MM.1S (cell line): ENCODE data around the gene CARS2.
A peak's percentile ranks its signal among the peaks of the same experiment; 100 is the strongest.
"Not testable (repeated sequence)": the region's sequence is repeated elsewhere in the genome, so short reads cannot be mapped to it uniquely, and the experiment has no call there.

ENCODE experiments used
- DNase-seq: peaks from one replicate; pipeline ENCODE4 v3.0.0-alpha.2; 2015
- H2AFZ ChIP-seq: fragments of 300-600 bp; sonication (generic); 2 replicates; pipeline ENCODE4 v1.6.0; 2016; ENCODE audit warnings: antibody characterized with exemption, low read length
- H3F3A ChIP-seq: fragments of 300-600 bp; sonication (generic); 2 replicates; pipeline ENCODE4 v1.6.1; 2016; ENCODE audit warnings: mild to moderate bottlenecking, antibody characterized with exemption, low read length, moderate library complexity, mixed read lengths; ENCODE audit not compliant: insufficient read depth
- H3K27ac ChIP-seq: fragments of 300-600 bp; sonication (generic); 2 replicates; pipeline ENCODE4 v1.5.1; 2016; ENCODE audit warnings: mild to moderate bottlenecking, low read length
- H3K27me3 ChIP-seq: fragments of 300-600 bp; sonication (generic); replicated peaks from 2 replicates; pipeline ENCODE4 v1.6.0; 2016; ENCODE audit warnings: low read length; ENCODE audit not compliant: insufficient read depth
- H3K36me3 ChIP-seq: fragments of 300-600 bp; sonication (generic); replicated peaks from 2 replicates; pipeline ENCODE4 v1.6.1; 2016; ENCODE audit warnings: mild to moderate bottlenecking, low read length, mixed read lengths; ENCODE audit not compliant: insufficient read depth
- H3K4me1 ChIP-seq: fragments of 300-600 bp; sonication (generic); 2 replicates; pipeline ENCODE4 v1.6.1; 2016; ENCODE audit warnings: low read length, mixed read lengths
- H3K4me2 ChIP-seq: fragments of 300-600 bp; sonication (generic); 2 replicates; pipeline ENCODE4 v1.6.0; 2016; ENCODE audit warnings: low read depth, low read length
- H3K4me3 ChIP-seq: fragments of 300-600 bp; sonication (generic); 2 replicates; pipeline ENCODE4 v1.5.1; 2016; ENCODE audit warnings: low read length, mixed read lengths
- H3K79me2 ChIP-seq: fragments of 300-600 bp; sonication (generic); 2 replicates; pipeline ENCODE4 v1.6.1; 2016; ENCODE audit warnings: mixed run types, low read length, mixed read lengths
- H3K9ac ChIP-seq: fragments of 300-600 bp; sonication (generic); 2 replicates; pipeline ENCODE4 v1.6.1; 2016; ENCODE audit warnings: low read length, mixed read lengths
- H3K9me2 ChIP-seq: fragments of 300-600 bp; sonication (generic); replicated peaks from 2 replicates; pipeline ENCODE4 v1.6.1; 2016; ENCODE audit warnings: mild to moderate bottlenecking, low read length, mixed read lengths; ENCODE audit not compliant: insufficient read depth
- H3K9me3 ChIP-seq: fragments of 300-600 bp; sonication (generic); replicated peaks from 2 replicates; pipeline ENCODE4 v1.6.1; 2016; ENCODE audit warnings: mild to moderate bottlenecking, low read length, mixed read lengths; ENCODE audit not compliant: insufficient read depth
- H4K20me1 ChIP-seq: fragments of 300-600 bp; sonication (generic); 2 replicates; pipeline ENCODE4 v1.6.1; 2016; ENCODE audit warnings: mild to moderate bottlenecking, low read length, moderate library complexity, mixed read lengths; ENCODE audit not compliant: insufficient read depth
- EZH2 ChIP-seq: fragments of 300-600 bp; sonication (generic); optimal IDR thresholded peaks from 2 replicates; pipeline ENCODE3; 2017; ENCODE audit warnings: low read depth, mild to moderate bottlenecking, antibody characterized with exemption, low read length, mixed read lengths
- EZH2phosphoT487 ChIP-seq: fragments of 300-600 bp; sonication (generic); IDR thresholded peaks from 2 replicates; pipeline ENCODE4 v1.6.1; 2018; ENCODE audit warnings: antibody characterized with exemption, low read length
- TF ChIP-seq, protein P1 (sequence below): fragments of 300-600 bp; sonication (generic); IDR thresholded peaks from 2 replicates; pipeline ENCODE4 v1.5.1; 2016; ENCODE audit warnings: antibody characterized with exemption, low read length, mixed read lengths

The CARS2 gene

DNA sequence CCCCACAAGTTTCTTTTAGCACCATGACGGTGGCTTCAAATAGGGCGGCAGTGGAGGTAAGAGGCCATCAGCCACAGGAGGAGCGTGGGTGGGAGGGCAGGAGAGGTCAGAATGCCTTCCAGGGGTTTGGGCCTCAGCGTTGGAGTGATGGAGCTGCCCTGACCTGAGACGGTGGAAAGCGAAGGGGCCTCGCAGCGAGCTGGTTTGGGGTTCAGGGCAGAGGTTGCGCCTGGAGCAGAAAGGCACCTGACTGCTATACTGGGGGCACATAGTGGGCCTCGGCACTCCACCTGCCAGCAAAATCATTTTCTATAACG is 91.0 kb downstream of the CARS2 start:
- peak overlapping the region; percentile 80; the same call in 1 of the 2 replicates for H3K4me2 ChIP-seq

GRCh38 chr13:110610955-110611595 is 94.8 kb downstream of the CARS2 start:
- no peaks in the 10 kb centered on the region; the same call in 1 of the 2 replicates for H3K4me1 ChIP-seq
- DNase-seq: peak; percentile 27
- H3K36me3 ChIP-seq: no peaks in the 10 kb centered on the region
- TF ChIP-seq EZH2phosphoT487 (no peak), EZH2 (no peak)
- TF ChIP-seq, protein P1, sequence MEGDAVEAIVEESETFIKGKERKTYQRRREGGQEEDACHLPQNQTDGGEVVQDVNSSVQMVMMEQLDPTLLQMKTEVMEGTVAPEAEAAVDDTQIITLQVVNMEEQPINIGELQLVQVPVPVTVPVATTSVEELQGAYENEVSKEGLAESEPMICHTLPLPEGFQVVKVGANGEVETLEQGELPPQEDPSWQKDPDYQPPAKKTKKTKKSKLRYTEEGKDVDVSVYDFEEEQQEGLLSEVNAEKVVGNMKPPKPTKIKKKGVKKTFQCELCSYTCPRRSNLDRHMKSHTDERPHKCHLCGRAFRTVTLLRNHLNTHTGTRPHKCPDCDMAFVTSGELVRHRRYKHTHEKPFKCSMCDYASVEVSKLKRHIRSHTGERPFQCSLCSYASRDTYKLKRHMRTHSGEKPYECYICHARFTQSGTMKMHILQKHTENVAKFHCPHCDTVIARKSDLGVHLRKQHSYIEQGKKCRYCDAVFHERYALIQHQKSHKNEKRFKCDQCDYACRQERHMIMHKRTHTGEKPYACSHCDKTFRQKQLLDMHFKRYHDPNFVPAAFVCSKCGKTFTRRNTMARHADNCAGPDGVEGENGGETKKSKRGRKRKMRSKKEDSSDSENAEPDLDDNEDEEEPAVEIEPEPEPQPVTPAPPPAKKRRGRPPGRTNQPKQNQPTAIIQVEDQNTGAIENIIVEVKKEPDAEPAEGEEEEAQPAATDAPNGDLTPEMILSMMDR: no peak
- no peaks in the 10 kb centered on the region for H3K27me3 ChIP-seq
- no peaks in the 10 kb centered on the region for H3F3A ChIP-seq
- peak overlapping the region; percentile 52 for H3K4me2 ChIP-seq
- H3K79me2 ChIP-seq: peaks cover 4% of the 10 kb centered on the region
- no peaks in the 10 kb centered on the region for H4K20me1 ChIP-seq
- peak overlapping the region; percentile 27 for H2AFZ ChIP-seq
- H3K4me3 ChIP-seq: peak overlapping the region; percentile 42
- H3K9me2 ChIP-seq: no peaks in the 10 kb centered on the region
- no peak overlapping the region for H3K9ac ChIP-seq
- H3K27ac ChIP-seq: no peak overlapping the region
- H3K9me3 ChIP-seq: no peaks in the 10 kb centered on the region

More for the DNA sequence above, 91.0 kb downstream of the CARS2 start:
- H3K4me1 ChIP-seq: peaks cover 8% of the 10 kb centered on the region; the same call in 1 of the 2 replicates
- DNase-seq: no peak
- peaks cover 43% of the 10 kb centered on the region for H3K79me2 ChIP-seq
- no peak overlapping the region for H3K9ac ChIP-seq
- no peaks in the 10 kb centered on the region for H3K9me2 ChIP-seq
- no peaks in the 10 kb centered on the region for H3F3A ChIP-seq
- H3K27ac ChIP-seq: no peak overlapping the region
- peak overlapping the region; percentile 77 for H3K4me3 ChIP-seq
- H3K36me3 ChIP-seq: no peaks in the 10 kb centered on the region
- no peaks in the 10 kb centered on the region for H4K20me1 ChIP-seq
- no peaks in the 10 kb centered on the region for H3K9me3 ChIP-seq
- peak overlapping the region; percentile 88 for H2AFZ ChIP-seq
- TF ChIP-seq, protein P1: no peak
- TF ChIP-seq EZH2 (no peak), EZH2phosphoT487 (no peak)
- no peaks in the 10 kb centered on the region for H3K27me3 ChIP-seq

DNA sequence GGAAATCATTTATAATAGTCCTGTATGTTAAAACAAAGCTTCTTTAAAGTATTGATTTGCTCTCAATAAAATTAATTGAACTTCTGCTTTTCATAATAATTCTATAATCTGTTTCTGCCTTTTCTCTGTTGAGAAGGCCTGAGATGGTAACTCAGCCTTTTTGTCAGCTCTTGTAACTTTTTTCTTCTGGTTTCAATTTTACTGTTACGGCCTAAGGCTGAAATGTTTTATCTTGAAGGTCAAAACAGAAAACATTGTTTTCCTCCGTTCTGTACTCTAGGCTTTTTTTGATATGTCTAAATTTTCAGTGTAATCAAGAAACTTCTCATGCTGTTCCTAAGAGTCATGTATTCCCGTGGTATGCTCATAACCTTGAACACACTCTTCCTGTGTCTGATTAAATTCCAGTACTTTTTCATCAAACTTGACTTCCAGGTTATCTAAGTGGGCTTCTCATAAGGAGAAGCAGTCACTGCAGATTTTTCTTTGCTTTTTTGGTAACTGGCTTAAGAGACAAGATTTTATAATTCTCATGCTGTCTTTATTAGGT is 98.2 kb downstream of the CARS2 start:
- Histone ChIP-seq H3K27me3 (no peaks in the 10 kb centered on the region), H3K9me2 (no peaks in the 10 kb centered on the region), H3K4me3 (no peak overlapping the region), H3K27ac (no peak overlapping the region), H2AFZ (no peak overlapping the region), H3K9me3 (no peaks in the 10 kb centered on the region), H3K79me2 (no peaks in the 10 kb centered on the region), H3K36me3 (no peaks in the 10 kb centered on the region), H3F3A (no peaks in the 10 kb centered on the region), H3K4me2 (no peak overlapping the region), H4K20me1 (no peaks in the 10 kb centered on the region), H3K4me1 (no peaks in the 10 kb centered on the region; the same call in 1 of the 2 replicates), H3K9ac (no peak overlapping the region)
- TF ChIP-seq EZH2phosphoT487 (no peak), EZH2 (no peak)
- TF ChIP-seq, protein P1: no peak
- no peak for DNase-seq

GRCh38 chr13:110606281-110606680 is 99.6 kb downstream of the CARS2 start:
- H3K4me1 ChIP-seq, H2AFZ ChIP-seq, H3K79me2 ChIP-seq, H3K27ac ChIP-seq, DNase-seq, H3K9me2 ChIP-seq, H3K9me3 ChIP-seq, H3K27me3 ChIP-seq, H4K20me1 ChIP-seq, H3K4me3 ChIP-seq, H3K36me3 ChIP-seq, H3K9ac ChIP-seq, H3K4me2 ChIP-seq, H3F3A ChIP-seq: not testable (repeated sequence)
